ENCODE measurements around the gene LYPD3. TPM values are rescaled to one million over a fixed set of nuclear protein-coding genes. Genes with fewer than 3 reads are reported as not detected.

LYPD3 gene
- total RNA-seq, 1 donor from 2014 or later = 0.56 TPM

- no peak overlapping the region for H3K27ac Mint-ChIP-seq (ENCODE audit: unreplicated experiment)
- DNase-seq = no peak
- TF ChIP-seq, protein P1, sequence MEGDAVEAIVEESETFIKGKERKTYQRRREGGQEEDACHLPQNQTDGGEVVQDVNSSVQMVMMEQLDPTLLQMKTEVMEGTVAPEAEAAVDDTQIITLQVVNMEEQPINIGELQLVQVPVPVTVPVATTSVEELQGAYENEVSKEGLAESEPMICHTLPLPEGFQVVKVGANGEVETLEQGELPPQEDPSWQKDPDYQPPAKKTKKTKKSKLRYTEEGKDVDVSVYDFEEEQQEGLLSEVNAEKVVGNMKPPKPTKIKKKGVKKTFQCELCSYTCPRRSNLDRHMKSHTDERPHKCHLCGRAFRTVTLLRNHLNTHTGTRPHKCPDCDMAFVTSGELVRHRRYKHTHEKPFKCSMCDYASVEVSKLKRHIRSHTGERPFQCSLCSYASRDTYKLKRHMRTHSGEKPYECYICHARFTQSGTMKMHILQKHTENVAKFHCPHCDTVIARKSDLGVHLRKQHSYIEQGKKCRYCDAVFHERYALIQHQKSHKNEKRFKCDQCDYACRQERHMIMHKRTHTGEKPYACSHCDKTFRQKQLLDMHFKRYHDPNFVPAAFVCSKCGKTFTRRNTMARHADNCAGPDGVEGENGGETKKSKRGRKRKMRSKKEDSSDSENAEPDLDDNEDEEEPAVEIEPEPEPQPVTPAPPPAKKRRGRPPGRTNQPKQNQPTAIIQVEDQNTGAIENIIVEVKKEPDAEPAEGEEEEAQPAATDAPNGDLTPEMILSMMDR (IDR thresholded peaks at IDR 0.05; ENCODE audit: partially characterized antibody, unreplicated experiment) = no peak
- H3K9me3 Mint-ChIP-seq (ENCODE audit: unreplicated experiment) = peaks cover 3% of the 10 kb centered on the region
- H3K4me3 Mint-ChIP-seq (ENCODE audit: unreplicated experiment) = no peak overlapping the region
- H3K36me3 Mint-ChIP-seq (ENCODE audit: unreplicated experiment) = peaks cover 8% of the 10 kb centered on the region
- no peaks in the 10 kb centered on the region for H3K4me1 Mint-ChIP-seq (ENCODE audit: low read depth, unreplicated experiment)
- peaks cover 10% of the 10 kb centered on the region for H3K27me3 Mint-ChIP-seq (ENCODE audit: unreplicated experiment)
Observed at GRCh38 chr19:43506629-43507028, 41.2 kb upstream of the LYPD3 start.

GRCh38 chr19:43505941-43506340 lies 40.5 kb upstream of the LYPD3 start:
- Mint-ChIP-seq H3K27ac (ENCODE audit: unreplicated experiment) (no peak overlapping the region), H3K9me3 (ENCODE audit: unreplicated experiment) (peaks cover 4% of the 10 kb centered on the region), H3K36me3 (ENCODE audit: unreplicated experiment) (peaks cover 3% of the 10 kb centered on the region), H3K27me3 (ENCODE audit: unreplicated experiment) (peaks cover 10% of the 10 kb centered on the region), H3K4me1 (ENCODE audit: low read depth, unreplicated experiment) (peaks cover 2% of the 10 kb centered on the region), H3K4me3 (ENCODE audit: unreplicated experiment) (peak overlapping the region; percentile 20)
- no peak for DNase-seq
- TF ChIP-seq, protein P1 (IDR thresholded peaks at IDR 0.05; ENCODE audit: partially characterized antibody, unreplicated experiment) = no peak

DNA sequence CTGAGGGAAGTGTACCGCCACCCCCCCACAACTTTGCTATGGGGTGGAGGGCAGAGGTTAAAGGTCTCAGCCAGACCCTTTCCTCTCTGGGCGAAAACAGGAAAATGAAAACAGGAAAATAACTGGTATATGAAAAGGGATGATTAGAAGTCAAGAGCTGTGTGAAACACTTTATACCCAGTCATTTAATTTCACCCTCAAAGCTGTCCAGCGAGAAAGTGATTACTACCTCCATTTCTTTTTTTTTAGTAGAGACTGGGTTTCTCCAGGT lies 39.7 kb upstream of the LYPD3 start:
- H3K4me1 Mint-ChIP-seq (ENCODE audit: low read depth, unreplicated experiment) = peaks cover 2% of the 10 kb centered on the region
- peak overlapping the region; percentile 3 for H3K4me3 Mint-ChIP-seq (ENCODE audit: unreplicated experiment)
- peaks cover 10% of the 10 kb centered on the region for H3K27me3 Mint-ChIP-seq (ENCODE audit: unreplicated experiment)

GRCh38 chr19:43504426-43505185 lies 39.2 kb upstream of the LYPD3 start, which contains the start of gene PHLDB3:
Gene PHLDB3 (minus strand): TSS chr19:43504746. CDS start chr19:43504118, 628 bp downstream.
- Mint-ChIP-seq H3K27ac (ENCODE audit: unreplicated experiment) (no peak within 1 kb of the TSS), H3K4me1 (ENCODE audit: low read depth, unreplicated experiment) (peaks cover 2% of the 10 kb centered on the region), H3K27me3 (ENCODE audit: unreplicated experiment) (peaks cover 10% of the 10 kb centered on the region), H3K9me3 (ENCODE audit: unreplicated experiment) (peaks cover 4% of the 10 kb centered on the region), H3K36me3 (ENCODE audit: unreplicated experiment) (no peaks in the 10 kb centered on the region), H3K4me3 (ENCODE audit: unreplicated experiment) (peak within 1 kb of the TSS; percentile 91)
- peak; percentile 43 for DNase-seq
- TF ChIP-seq, protein P1 (IDR thresholded peaks at IDR 0.05; ENCODE audit: partially characterized antibody, unreplicated experiment) = peak; percentile 59

More for the DNA sequence above, 39.7 kb upstream of the LYPD3 start:
- Mint-ChIP-seq H3K9me3 (ENCODE audit: unreplicated experiment) (peaks cover 4% of the 10 kb centered on the region), H3K36me3 (ENCODE audit: unreplicated experiment) (no peaks in the 10 kb centered on the region), H3K27ac (ENCODE audit: unreplicated experiment) (no peak overlapping the region)
- no peak for DNase-seq
- TF ChIP-seq, protein P1 (IDR thresholded peaks at IDR 0.05; ENCODE audit: partially characterized antibody, unreplicated experiment) = no peak

Measured in glutamatergic neuron (in vitro differentiated cells).